ENCODE measurements around the gene CYP27B1. TPM values are rescaled to one million over a fixed set of nuclear protein-coding genes. Genes with fewer than 3 reads are reported as not detected.

The CYP27B1 gene
- 2.0 TPM for total RNA-seq
- long read RNA-seq, partial matches to known transcripts: 2 of 3 reads
- long read RNA-seq, other reads (novel, unspliced or antisense): 0 of 3 reads

- TF ChIP-seq CTCF (IDR thresholded peaks at IDR 0.05): no peak
- Histone ChIP-seq H3K9me3 (no peaks in the 10 kb centered on the region), H3K36me3 (peaks cover 24% of the 10 kb centered on the region), H3K4me3 (peak within 1 kb of the TSS; percentile 54), H3K27me3 (peaks cover 46% of the 10 kb centered on the region), H3K27ac (no peak within 1 kb of the TSS), H3K4me1 (peaks cover 37% of the 10 kb centered on the region)
- ATAC-seq: peak; percentile 21
- DNase-seq: peak; percentile 77
- intact Hi-C loops (cut with DNase I): no loop called here
These were observed at the start of gene CYP27B1 for GRCh38 chr12:57766464-57767304. CYP27B1 (minus strand) TSS chr12:57767078; CDS start chr12:57767041, 37 bp downstream.

GRCh38 chr12:57816001-57816854 is 49.4 kb upstream of the CYP27B1 start:
- Histone ChIP-seq H3K9me3 (no peaks in the 10 kb centered on the region), H3K27ac (peak overlapping the region; percentile 70), H3K4me1 (peaks cover 26% of the 10 kb centered on the region), H3K27me3 (no peaks in the 10 kb centered on the region), H3K4me3 (no peak overlapping the region), H3K36me3 (peaks cover 34% of the 10 kb centered on the region)
- TF ChIP-seq CTCF (IDR thresholded peaks at IDR 0.05): no peak
- no peak for ATAC-seq
- intact Hi-C loops (cut with DNase I): no loop called here
- peak; percentile 54 for DNase-seq

- TF ChIP-seq CTCF (IDR thresholded peaks at IDR 0.05): no peak
- Histone ChIP-seq H3K9me3 (no peaks in the 10 kb centered on the region), H3K4me3 (no peak overlapping the region), H3K36me3 (peaks cover 34% of the 10 kb centered on the region), H3K27me3 (no peaks in the 10 kb centered on the region), H3K27ac (peak overlapping the region; percentile 11), H3K4me1 (peaks cover 26% of the 10 kb centered on the region)
- DNase-seq (peak; percentile 42), ATAC-seq (no peak)
- intact Hi-C loops (cut with DNase I): no loop called here
These were observed 48.5 kb upstream of the CYP27B1 start for GRCh38 chr12:57815177-57816000.

- H3K9me3 ChIP-seq: no peaks in the 10 kb centered on the region
- intact Hi-C loops (cut with DNase I): no loop called here
- H3K4me1 ChIP-seq: peaks cover 26% of the 10 kb centered on the region
- peak; percentile 19 for DNase-seq
- H3K27me3 ChIP-seq: no peaks in the 10 kb centered on the region
- H3K36me3 ChIP-seq: peaks cover 34% of the 10 kb centered on the region
- no peak overlapping the region for H3K4me3 ChIP-seq
- ATAC-seq: no peak
- no peak overlapping the region for H3K27ac ChIP-seq
- no peak for TF ChIP-seq CTCF (IDR thresholded peaks at IDR 0.05)
These were observed 47.3 kb upstream of the CYP27B1 start for GRCh38 chr12:57813971-57814772.

Measured in upper lobe of right lung (tissue), 1 donor.